HG03097 (cell line): ENCODE measurements around the gene KITLG.
"Not testable (repeated sequence)": the region's sequence is repeated elsewhere in the genome, so short reads cannot be mapped to it uniquely, and the experiment has no call there.

Experiments
- ATAC-seq: cut with Tn5 transposase; IDR thresholded peaks from one replicate; pipeline ENCODE4 v1.9.1; 2021; ENCODE audit not compliant: unreplicated experiment, low FRiP score

Gene KITLG

GRCh38 chr12:88544991-88545980 lies 35.0 kb downstream of the KITLG start:
- ATAC-seq, result no peak

GRCh38 chr12:88539893-88540292 lies 40.4 kb downstream of the KITLG start:
- no peak for ATAC-seq

DNA sequence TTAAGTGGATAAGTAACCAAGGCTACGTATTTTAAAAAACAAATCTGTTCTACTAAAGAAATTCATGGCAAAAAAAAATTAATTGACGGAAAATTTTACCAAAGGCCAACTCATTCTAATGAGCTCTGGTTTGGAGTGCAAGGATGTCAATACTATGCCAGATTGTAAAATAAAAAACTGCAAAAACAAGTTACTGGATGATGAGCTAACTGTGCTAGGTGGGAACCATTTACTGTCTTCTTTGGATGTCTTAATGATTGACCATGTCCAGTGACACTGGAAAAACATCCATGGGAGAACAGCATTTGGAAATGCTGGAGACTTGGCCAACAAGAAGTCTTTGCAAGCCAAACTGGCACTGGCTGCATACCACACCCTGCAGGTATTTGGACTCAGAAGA lies 41.6 kb downstream of the KITLG start:
- ATAC-seq, result no peak

DNA sequence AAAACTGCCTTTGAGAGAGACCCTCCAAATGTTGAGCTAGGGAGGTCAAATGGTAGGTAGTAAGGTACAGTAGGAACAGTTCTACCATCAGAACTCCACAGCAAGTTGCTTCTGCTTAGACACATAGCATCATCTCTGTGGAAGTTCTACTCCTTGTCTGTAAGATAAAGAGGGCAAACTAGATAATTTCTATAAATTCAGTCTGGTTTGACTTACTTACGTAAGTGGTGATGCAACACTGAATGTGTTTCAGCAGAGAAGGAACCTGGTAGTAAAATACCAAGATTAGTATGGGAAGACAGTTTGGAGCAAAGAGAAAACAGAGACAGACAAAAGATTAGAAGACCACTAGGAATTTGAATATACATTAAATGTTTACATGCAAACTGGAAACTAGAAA lies 42.0 kb downstream of the KITLG start:
- no peak for ATAC-seq

DNA sequence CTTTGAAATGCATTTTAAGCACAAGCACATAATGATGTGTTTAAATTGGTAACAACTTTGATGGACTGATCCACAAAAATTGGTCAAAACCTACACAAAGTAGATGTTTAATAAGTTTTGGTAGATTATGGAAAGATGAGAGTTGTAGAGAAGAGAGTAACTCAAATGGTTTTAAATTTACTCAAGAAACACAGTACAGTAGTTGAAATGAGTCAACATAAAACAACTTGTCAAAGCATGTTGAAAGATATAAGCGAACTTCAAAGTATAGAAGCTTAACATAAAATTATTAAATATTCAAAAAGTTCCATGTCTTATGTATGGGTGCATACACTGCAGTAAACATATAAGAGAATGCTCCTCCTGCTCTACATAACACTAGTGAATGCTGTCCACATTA lies 49.4 kb downstream of the KITLG start:
- ATAC-seq, result no peak

DNA sequence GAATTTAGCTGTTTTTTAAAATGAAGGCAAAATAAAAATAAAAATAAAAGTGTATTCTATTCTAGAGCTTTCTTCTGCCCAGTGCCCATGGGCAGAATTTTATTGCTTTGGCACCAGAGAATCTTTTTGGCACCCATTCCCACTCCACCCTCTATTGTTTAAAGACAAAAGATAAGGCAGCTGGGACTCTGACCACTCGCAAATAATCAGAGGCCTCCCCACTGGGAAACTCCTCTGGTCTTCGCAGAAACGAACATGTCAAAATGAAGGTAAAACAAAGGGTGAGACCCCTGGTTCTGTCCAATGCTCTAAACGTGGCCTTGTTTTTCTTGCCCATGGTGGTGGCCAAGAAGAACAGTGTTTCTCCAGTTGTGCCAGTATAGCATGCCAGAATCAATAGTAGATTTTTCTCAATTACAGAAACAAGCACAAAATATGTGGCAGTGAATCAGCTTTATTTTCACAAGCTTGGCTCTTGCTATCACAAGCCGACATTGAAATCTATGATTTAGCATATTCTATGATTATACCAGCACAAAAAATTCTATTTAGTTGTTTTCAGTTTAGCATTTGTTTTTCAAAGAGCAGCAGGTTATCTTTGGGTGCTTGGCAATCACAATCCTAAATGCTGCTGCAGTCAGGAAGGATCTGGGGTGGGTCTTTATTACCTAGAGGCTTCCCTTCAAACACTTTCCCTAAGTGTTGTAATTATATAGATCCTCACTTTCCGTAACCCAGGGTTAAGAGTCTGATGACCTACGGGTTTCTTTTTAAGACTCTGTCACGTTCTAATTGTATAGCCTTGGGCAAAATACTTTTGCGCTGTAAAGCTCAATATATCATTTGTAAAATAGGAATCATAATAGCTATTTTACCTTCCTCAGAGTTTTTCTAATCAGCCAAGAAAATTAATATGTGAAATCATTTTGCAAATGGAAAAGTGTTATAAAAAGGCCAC lies 50.5 kb downstream of the KITLG start:
- no peak for ATAC-seq

DNA sequence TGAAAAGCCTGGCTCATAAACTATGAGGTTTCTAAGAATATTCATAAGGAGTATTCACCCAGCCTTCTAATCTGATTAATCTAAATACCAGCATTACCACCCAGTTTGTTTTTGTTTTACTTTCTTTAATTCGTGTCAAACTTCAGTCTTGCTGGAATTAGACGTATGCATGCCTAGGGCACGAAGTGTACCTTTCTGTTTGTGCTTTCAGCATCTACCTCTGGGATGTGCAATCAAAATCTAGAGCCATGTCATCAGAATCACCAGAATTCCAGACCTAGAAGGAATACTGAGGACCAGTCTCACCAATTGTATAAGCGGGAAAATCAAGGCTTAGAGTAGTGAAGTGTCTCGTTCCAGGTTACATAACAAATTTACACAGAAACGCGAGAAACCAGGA lies 57.3 kb downstream of the KITLG start:
- no peak for ATAC-seq

DNA sequence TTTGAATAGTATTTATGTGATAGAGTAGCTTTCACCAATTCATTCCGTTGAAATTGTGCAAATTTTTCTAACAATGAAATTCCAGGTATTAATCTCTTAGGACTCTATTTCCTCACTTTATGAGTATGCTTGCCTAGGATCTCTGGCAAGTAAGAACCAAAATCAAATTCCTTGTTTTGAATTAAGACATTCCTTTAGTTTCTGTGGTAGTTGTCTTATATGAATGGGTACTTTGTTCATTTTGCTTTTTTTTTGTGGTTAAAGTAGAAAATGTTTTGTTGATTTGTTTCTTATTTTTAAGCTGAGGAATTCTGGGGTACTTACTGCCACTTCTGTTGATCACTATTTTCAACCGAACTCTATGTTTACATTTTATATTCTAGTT lies 59.8 kb downstream of the KITLG start:
- no peak for ATAC-seq

GRCh38 chr12:88519802-88520435 lies 60.4 kb downstream of the KITLG start:
- no peak for ATAC-seq

GRCh38 chr12:88518863-88519403 lies 61.3 kb downstream of the KITLG start:
- no peak for ATAC-seq

DNA sequence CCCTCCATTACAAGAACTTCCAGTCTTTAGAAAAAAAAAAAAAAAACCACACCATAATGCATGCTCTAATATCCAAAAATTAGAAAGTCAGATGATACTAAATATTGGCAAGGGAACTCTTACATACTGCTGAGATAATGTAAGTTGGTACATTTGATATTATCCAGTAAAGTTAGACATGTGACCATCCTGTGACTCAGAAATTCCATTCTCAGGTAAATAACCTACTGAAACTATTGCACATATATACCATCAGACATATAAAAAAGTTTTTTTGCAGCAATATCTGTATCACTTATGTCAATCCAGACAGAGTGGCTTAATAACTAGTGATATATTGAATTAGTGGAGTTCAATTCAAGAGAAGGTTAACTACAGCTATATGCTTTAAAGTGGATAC lies 63.5 kb downstream of the KITLG start:
- ATAC-seq, result no peak

- no peak for ATAC-seq
Measured at GRCh38 chr12:88510843-88511242, 69.4 kb downstream of the KITLG start.

- no peak for ATAC-seq
Measured at GRCh38 chr12:88509851-88510250, 70.4 kb downstream of the KITLG start.

DNA sequence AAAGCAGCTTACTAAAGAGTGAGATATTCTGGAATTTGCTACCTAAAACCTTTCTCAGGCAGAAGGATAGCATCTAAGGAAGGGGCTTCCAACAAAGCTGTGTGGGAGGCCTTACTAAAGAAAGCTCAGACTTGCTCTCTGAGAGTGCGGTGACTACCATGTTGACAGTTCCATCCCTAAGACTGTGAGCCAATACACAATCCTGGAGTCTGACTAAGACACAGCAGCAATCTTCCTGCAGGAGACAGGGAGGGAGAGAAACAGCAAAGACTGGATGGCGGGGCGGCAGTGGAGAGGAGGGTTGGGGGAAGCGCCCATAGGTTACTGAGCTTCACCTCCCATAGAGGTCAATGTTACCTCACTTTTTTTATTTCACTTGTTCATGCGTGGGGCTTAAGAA lies 70.9 kb downstream of the KITLG start:
- ATAC-seq, result no peak

DNA sequence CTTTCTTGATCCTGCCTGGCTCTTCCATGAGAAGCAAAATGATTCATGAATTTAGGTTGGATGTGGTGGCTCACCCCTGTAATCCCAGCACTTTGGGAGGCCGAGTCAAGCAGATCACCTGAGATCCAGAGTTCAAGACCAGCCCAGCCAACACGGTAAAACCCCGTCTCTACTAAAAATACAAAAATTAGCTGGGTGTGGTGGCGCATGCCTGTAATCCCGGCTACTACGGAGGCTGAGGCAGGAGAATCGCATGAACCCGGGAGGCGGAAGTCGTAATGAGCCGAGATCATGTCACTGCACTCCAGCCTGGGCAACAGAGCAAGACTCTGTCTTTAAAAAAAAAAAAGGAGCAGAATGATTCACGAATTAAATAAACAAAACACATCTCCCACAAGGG lies 72.4 kb downstream of the KITLG start:
- not testable (repeated sequence) for ATAC-seq

DNA sequence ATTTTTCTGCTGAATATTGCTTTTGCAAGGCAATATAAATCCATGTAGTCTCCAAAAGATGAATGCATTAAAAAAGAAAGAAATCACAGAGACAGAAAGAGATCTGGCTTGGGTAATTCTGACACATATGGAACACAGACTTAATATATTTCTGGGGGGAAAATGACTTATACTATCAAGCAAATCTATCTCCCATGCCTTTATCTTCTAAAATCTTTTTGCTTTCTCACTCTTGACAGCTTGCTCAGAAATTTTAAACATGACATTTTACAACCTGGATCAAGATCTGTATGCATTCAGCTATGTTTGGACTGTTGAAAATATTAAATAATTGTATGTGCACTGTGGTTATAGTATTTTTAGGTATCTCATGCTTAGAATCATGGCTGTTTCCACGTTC lies 73.0 kb downstream of the KITLG start:
- ATAC-seq, result no peak

DNA sequence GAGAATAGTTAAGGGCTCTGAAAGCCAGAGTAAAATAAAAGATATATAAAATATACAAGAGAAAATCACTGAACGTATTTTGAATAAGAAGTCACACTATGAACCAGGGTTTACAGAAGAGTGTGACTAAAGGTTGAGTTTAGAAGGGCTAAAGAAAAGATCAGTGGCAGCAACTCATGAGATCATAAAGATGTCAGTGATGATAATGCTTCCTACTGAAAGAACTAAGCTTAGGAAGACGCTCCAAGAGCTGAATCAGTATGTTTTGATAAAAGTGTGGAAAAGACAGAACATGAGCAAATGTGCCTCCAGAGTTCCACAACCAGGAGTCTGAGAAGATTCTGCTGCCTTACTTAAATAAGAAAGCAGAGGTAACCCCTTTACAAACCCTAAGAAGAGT lies 74.6 kb downstream of the KITLG start:
- no peak for ATAC-seq

- ATAC-seq, result no peak
Measured at GRCh38 chr12:88503281-88503703, 77.0 kb downstream of the KITLG start.

DNA sequence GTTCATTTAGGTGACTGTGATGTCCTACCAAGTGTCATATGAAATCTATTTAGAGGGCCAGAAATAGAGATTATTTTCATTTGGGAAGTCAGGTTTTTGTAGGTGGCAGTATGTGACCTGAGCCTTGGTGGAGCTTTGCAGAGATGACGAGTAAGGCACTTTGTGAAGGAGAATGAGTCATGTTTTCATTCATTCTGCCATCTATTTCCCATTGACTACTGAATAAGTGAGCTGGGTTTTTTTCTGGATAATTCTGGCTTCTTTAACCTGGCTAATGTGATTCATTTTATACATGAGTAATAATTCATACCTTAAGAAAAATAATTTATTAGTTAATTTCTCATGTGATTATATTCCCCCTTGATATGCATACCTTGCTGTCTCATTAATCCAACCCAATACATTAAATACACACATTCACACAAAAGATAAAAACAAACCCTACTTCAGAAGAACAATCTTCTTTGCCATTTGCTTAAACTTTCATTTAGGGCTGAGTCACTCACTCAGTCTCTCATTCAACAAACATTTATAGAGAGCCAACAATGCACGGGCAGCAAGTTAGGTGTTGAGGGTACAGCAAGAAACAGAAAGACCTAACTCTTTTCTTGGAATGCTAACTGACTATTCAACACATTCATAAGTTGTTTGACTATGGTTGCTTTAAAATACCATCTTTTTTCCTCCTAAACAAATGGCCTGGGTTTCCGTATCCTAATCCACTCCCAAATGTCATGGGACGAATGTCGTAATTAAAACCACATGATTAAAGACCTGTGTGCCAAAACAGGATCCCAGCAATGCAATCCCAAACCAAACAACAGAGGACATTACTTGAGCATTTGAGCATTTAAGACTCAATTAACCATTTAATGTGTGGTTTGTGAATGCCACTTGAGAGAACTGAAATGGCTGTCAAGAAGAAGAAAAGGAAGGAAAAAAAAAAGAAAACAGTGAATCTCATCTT lies 78.0 kb downstream of the KITLG start:
- no peak for ATAC-seq
